ENCODE measurements around the gene IGIP.
"Not testable (repeated sequence)": the region's sequence is repeated elsewhere in the genome, so short reads cannot be mapped to it uniquely, and the experiment has no call there.

The IGIP gene

GRCh38 chr5:140142856-140143255 lies 17.1 kb downstream of the IGIP start:
- DNase-seq = no peak

- no peak for DNase-seq
These were observed 18.0 kb downstream of the IGIP start for GRCh38 chr5:140143521-140144258.

GRCh38 chr5:140145256-140145655 lies 19.5 kb downstream of the IGIP start:
- DNase-seq = no peak

- no peak for DNase-seq
These were observed 20.2 kb downstream of the IGIP start for GRCh38 chr5:140145818-140146522.

DNA sequence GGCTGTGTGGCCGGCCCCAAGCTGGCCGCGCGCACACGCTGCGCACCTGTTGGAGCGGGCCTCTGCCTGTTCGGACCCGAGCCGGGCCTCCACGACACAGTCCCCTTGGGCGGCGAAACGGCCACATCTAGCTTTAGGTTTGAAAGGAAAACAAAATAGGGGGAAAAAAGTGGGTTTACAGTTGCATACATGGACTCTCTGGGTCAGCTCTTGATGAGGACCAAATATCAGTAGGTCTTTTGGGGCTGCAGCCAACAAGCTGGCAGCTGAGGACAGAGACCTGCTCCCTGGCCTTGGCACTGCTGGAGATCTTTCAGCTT lies 20.7 kb downstream of the IGIP start:
- DNase-seq = no peak

GRCh38 chr5:140147460-140147859 lies 21.7 kb downstream of the IGIP start:
- DNase-seq = no peak

DNA sequence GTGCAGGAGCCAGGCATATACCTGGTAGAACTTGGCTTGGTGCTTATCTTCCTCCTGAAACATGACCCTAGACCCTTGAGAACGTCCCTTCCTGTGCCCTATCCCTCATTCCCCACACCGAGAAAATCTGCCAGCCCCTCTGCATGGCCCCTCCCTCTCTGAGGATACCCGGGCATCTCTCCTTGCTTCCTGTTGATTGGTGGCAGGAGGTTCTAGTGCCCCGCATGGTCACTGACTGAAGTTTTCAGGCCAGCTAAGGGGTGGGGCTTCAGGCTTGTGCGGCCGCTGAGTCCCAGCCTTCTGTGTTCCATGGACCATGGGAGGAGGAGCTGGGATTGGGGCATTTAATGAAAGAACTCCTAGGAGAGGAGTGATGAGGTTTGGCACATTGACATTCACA lies 22.8 kb downstream of the IGIP start:
- no peak for DNase-seq

DNA sequence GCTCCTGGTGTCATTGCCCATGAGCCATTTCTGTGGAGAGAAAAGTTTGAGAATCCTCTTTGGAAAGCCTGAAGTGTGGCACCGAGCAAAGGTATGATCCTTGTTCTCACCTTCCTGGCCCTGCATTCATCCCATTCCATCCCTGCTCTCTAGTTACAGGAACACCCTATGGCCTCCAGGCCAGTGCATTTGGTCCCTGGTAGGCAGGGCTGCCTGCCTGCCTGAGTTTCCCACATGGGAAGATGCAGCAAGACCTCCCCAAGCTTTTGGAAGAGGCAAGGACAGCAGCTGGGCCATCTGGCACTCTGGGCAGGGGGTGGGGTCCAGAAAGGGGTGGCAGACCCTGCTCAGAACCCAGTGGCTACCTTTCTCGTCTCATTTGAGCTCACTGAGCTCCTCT lies 24.5 kb downstream of the IGIP start:
- DNase-seq = no peak

DNA sequence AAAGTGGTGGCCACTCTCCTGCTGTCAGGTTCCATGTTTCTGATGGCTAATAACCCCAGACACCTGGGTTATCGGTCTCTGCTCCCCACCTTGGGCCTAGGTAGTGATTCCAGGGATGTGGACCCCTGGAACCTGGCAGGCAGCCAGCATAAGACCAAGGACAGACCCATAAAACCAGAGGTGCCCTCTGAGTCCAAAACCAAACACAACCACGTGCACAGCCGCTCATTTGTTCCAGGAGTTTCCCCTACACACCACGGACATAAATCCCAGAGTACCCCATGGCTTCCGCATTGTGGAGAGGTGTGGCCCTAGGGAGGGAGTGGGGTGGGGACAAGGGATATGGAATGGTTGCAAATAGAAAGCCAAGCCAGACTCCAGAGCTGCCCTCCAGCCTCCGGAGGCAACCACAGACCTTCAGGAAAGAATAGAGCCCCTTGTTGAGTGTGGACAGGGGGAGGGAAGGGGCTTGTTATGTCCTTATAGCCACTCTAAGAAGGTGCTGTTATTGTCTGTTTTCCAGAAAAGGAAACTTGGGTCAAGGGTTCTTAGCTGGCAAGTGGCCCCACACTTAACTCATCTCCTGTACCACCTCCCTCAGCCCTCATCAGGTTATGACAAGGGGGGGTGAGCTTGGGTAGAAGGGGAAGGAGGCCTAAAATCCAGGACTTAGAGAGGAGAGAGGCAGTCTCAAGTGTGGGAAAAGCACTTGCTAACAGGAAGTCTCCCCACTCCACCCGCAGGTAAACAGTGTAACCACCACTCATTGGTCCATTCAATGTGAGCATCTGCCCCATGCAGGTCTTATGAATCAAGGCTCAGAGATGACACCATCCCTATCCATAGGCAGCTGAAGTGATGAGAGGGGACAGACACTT lies 25.6 kb downstream of the IGIP start:
- DNase-seq = no peak

- DNase-seq = no peak
These were observed 26.6 kb downstream of the IGIP start for GRCh38 chr5:140152022-140152999.

GRCh38 chr5:140153255-140153654 lies 27.5 kb downstream of the IGIP start:
- no peak for DNase-seq

DNA sequence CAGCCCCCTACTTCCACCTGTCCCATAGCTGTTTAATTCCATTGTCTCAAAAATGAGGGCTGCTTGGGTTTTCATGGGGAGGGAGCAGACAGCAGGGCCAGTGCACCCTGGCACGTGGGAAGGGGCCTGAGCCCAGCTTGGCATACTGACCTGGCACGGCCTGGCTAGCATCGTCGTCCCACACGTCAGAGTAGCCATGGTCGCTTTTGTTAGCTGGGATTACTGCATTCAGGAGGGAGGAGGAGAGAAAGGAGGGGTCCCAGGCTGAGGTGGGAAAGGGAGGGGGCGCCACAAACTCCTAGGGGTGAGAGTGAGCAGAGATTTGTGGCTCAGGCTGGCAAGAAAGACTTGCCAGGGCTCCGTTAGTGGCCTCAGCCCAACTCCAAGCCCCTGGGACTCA lies 28.2 kb downstream of the IGIP start:
- DNase-seq = no peak

- not testable (repeated sequence) for DNase-seq
These were observed 29.1 kb downstream of the IGIP start for GRCh38 chr5:140154710-140155381.

DNA sequence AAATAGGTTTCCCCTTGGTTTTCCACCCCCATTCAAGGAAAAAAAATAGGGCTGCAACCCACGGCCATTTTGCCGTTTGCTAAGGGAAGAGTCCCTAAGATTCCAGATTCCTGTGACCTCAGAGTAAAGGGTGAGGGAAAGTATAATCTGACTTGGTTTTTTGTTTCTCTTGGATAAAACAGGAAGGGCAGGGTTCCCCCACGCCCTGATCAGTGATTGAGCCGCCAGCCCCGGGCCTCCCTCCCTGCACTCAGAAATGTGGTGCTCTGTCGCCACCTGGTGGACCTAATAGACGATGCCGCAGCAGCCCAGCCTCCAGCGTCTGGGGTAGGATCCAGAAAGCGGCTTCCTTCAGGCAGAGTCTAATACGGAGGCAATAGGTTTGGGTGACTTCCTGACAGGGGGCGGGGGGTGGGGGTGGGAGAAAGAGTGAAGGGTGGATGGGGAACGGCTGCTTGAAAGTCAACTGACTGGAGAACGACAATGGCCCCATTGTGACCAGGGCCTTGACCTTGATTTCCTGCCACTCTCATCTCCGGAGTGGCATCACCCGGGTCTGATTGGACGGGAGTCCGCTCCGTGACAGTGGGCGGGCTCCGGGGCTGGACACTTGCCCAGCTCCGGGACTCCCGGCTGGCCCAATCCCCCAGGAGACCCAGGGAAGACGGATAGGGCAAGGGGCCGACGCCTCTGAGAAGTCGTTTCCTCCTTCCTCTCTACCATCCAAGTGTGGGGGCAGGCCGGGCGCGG lies 31.5 kb downstream of the IGIP start:
- peak; percentile 57 for DNase-seq

GRCh38 chr5:140159014-140159927 lies 33.5 kb downstream of the IGIP start:
- DNase-seq = no peak

GRCh38 chr5:140162275-140162674 lies 36.5 kb downstream of the IGIP start:
- no peak for DNase-seq

DNA sequence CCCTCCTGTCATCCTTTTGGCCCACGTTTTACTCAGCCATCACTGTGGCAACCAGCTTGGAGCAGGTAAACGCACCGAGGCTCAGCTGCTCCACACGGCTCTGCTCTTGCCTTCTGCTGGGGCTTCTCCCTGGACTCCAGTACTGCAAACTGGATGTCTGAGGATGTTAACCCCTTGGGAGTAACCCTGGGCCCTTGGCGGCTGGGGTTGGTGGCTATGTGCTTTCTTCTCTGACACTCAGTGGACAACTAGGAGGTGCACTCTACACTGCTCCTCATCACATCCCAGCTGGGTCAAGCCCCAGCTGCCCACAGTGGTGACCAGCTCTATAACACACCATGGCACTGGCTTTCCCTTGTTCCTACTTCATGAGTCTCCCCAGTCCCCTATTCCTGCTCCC lies 37.0 kb downstream of the IGIP start:
- no peak for DNase-seq

GRCh38 chr5:140165101-140165922 lies 39.6 kb downstream of the IGIP start:
- DNase-seq = no peak

GRCh38 chr5:140165923-140166270 lies 40.2 kb downstream of the IGIP start:
- peak; percentile 3 for DNase-seq

All from NCI-H2171 treated with DMSO at 0.1 percent for 48 hours (cell line).